ENCODE results near the gene UTS2R. TPM values are rescaled to one million over a fixed set of nuclear protein-coding genes. Genes with fewer than 3 reads are reported as not detected.

Gene UTS2R
- total and polyA plus RNA-seq, 2 of the 4 experiments (the other 2 are of a cell fraction): not detected

- Histone ChIP-seq H4K20me1 (ENCODE audit: insufficient read depth, low read length) (no peaks in the 10 kb centered on the region; the same call in 1 of the 2 replicates), H3K27me3 (ENCODE audit: control insufficient read depth, insufficient read depth, low read length) (no peaks in the 10 kb centered on the region), H3K9me1 (ENCODE audit: insufficient read depth, low read length) (no peaks in the 10 kb centered on the region), H3K23ac (ENCODE audit: low read depth, low read length) (no peak overlapping the region), H3K9ac (ENCODE audit: low read depth, low read length) (no peak overlapping the region), H2BK120ac (ENCODE audit: low read depth, low read length) (no peak overlapping the region), H2BK20ac (ENCODE audit: low read depth, low read length) (no peak overlapping the region), H2AK5ac (ENCODE audit: low read depth, low read length) (no peak overlapping the region), H4K91ac (ENCODE audit: insufficient read depth, low read depth, low read length) (no peak overlapping the region), H3K4me1 (ENCODE audit: control insufficient read depth, insufficient read depth, low read length) (no peaks in the 10 kb centered on the region; the same call in 1 of the 2 replicates), H3K9me3 (ENCODE audit: control insufficient read depth, insufficient read depth, low read length) (no peaks in the 10 kb centered on the region), H2AK9ac (replicated peaks; ENCODE audit: low read depth, low read length, poor library complexity) (no peak overlapping the region), H3K27ac (ENCODE audit: insufficient read depth, low read length) (no peak overlapping the region), H3K4me2 (ENCODE audit: low read depth, low read length) (no peak overlapping the region), H2BK15ac (ENCODE audit: low read depth, low read length) (no peak overlapping the region), H3K4me3 (ENCODE audit: insufficient read depth, low read depth, low read length) (no peak overlapping the region), H3K79me1 (ENCODE audit: low read depth in 1 of 2, low read length in 2 of 2) (no peaks in the 10 kb centered on the region; a peak in 1 of 4 replicates), H3K4ac (ENCODE audit: low read depth, low read length) (no peak overlapping the region), H2BK5ac (ENCODE audit: low read depth, low read length, poor library complexity, severe bottlenecking) (no peak overlapping the region), H2AFZ (replicated peaks; ENCODE audit: low read length, poor library complexity) (no peak overlapping the region), H4K5ac (ENCODE audit: low read depth, low read length) (no peak overlapping the region), H3K18ac (ENCODE audit: low read depth, low read length) (no peak overlapping the region), H3K56ac (ENCODE audit: extremely low read depth, insufficient read depth, low read length) (no peak overlapping the region), H3K14ac (replicated peaks; ENCODE audit: low read depth, low read length) (no peak overlapping the region), H3K36me3 (ENCODE audit: control insufficient read depth, insufficient read depth, low read length) (peaks cover 6% of the 10 kb centered on the region; the same call in 1 of the 2 replicates), H4K8ac (ENCODE audit: low read depth in 2 of 2, low read length in 2 of 2) (no peak overlapping the region)
- POLR2A ChIA-PET (ENCODE audit: unreplicated experiment): no interaction called here
- intact Hi-C loops (cut with micrococcal nuclease) (no loop called here), in situ Hi-C loops (cut with MboI; ENCODE audit: low sequenced_read_pairs) (no loop called here), dilution Hi-C loops (cut with HindIII; ENCODE audit: low sequenced_read_pairs, unreplicated experiment) (no loop called here)
- TF ChIP-seq MAFK (IDR thresholded peaks at IDR 0.05; ENCODE audit: low read depth, low read length) (no peak), RFX5 (IDR thresholded peaks at IDR 0.05; ENCODE audit: low read depth, low read length) (no peak), FOS (IDR thresholded peaks at IDR 0.05; ENCODE audit: low read depth, low read length) (no peak), RCOR1 (IDR thresholded peaks at IDR 0.05; ENCODE audit: insufficient replicate concordance, low read length) (no peak), CTCF (conservative IDR thresholded peaks at IDR 0.05; ENCODE audit: low read depth, low read length) (no peak)
- 98% methylated on average over 39 of the region's 67 CpGs; no CpG with 5 or more reads in 1 of the 2 experiments for WGBS, 2 experiments (ENCODE audit: extremely low coverage in 2 of 2, insufficient read length in 1 of 2)
- no peak for ATAC-seq (ENCODE audit: low read depth)
- no peak for DNase-seq
- CTCF ChIA-PET: no interaction called here
- BruUV-seq (replicated peaks): no TSS peak
These were observed 32.4 kb downstream of the UTS2R start for GRCh38 chr17:82403662-82404660.

All from IMR-90 (cell line).